HG02610 (cell line): Measurements from ENCODE around the gene SFXN3.
"Not testable (repeated sequence)": the region's sequence is repeated elsewhere in the genome, so short reads cannot be mapped to it uniquely, and the experiment has no call there.

Experiments used
- ATAC-seq: cut with Tn5 transposase; IDR thresholded peaks from one replicate; pipeline ENCODE4 v1.9.1; 2021; ENCODE audit warnings: mild to moderate bottlenecking, moderate library complexity; ENCODE audit not compliant: unreplicated experiment

Gene SFXN3

DNA sequence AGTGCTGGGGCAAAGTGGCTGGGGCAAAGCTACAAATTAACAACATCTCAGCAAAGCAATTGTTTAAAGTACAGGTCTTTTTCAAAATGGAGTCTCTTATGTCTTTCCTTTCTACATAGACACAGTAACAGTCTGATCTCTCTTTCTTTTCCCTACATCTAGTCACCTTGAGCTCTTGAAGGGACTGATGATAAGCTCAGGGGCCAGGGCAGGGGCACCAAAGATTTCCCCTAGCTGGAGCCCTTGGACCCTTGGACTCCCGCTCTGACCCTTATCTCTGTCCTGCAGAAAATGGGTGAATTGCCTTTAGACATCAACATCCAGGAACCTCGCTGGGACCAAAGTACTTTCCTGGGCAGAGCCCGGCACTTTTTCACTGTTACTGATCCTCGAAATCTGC lies 3.4 kb downstream of the SFXN3 start:
- ATAC-seq, result not testable (repeated sequence)

DNA sequence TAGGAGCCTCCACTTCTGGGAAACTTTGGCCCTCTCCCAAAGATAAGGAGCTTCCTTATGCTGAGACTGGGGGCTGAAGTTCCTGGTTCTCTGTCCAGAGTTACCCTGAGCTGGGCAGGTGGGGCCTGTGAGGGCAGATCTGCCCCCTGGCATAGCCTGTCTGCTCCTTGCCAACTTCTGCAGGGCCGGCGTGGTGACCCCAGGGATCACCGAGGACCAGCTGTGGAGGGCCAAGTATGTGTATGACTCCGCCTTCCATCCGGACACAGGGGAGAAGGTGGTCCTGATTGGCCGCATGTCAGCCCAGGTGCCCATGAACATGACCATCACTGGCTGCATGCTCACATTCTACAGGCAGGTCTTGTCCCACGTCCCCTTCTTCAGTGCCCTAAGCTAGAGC lies 4.3 kb downstream of the SFXN3 start:
- ATAC-seq, result no peak

DNA sequence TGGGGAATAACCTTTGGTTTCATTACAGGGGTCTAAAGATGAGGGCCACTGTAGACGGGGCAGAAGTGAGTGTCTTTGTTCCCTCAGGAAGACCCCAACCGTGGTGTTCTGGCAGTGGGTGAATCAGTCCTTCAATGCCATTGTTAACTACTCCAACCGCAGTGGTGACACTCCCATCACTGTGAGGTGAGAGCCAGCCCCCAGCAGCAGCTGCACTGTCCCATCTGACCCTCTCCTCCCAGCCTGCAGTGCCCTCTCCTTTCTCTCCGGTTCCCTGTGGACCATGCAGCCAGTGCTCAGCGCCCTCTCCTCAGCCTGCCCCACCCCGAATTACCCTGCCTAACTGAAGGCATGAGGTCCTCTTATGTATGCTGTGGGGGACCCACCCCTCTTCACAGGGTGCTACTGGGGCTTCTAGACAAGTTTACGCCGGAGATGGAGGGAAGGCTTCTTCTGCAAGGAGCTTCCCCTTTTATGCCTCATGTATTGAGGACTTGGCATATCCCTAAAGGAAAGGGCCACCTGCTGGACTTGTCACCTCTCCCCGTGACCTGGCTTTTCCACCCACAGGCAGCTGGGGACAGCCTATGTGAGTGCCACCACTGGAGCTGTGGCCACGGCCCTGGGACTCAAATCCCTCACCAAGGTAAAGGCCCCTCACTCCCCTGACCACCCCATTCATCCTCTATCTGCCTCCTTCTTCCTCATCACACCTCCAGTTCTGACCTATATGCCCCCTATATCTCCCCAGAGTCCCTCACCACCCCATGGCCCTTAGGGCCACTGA lies 5.1 kb downstream of the SFXN3 start:
- ATAC-seq, result no peak

DNA sequence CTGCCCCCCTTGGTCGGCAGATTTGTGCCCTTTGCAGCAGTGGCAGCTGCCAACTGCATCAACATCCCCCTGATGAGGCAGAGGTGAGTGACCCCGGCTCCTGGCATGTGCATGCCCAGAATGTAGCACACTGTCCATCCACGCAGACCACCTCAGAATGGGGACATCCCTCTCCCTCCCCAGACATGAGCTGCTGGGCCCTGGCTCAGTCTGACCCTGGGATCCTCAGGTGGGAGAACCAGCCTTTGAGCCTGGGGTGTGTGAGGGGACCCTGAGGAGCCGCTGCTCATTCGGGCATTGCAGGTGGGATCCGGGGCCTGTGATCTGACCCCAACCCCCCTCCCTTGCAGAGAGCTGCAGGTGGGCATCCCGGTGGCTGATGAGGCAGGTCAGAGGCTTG lies 5.7 kb downstream of the SFXN3 start:
- ATAC-seq, result no peak

DNA sequence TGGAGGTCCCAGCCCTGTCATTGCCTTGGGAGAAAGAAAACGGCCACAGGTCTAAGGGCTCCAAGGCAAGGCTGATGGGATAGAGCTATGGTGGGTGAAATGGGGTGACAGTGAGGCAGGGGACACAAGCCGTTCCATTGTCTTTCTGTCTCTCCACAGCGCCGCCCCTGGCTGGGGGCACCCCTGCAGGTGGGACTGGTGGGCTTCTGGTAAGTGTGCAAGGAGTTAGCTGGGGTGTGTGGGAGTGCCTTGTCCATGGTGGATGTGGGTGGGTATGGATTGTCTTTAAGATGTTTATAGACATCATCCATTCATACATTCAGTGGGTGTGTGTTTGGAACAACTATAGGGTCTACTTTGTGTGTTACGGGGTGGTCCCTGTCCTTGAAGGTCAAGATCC lies 7.5 kb downstream of the SFXN3 start:
- no peak for ATAC-seq

DNA sequence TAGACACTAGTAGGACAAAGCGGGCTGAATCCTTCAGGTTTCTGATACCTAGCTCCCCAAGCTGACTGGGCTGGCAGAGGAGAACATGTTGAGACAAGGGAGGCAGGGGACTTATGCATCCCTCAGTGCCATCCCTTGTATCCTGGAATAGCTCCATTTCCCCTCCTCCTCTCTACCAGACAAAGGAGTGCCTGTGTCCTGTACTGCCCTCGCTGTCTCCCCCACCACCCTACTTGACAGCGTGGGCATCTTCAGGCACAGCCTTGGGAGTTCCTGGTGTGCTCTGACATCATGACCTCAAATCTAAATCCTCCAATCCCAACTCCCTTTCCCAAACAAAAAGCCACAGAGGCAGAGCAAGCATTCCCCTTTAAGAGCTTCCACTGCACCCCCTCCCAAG lies 9.0 kb downstream of the SFXN3 start:
- ATAC-seq, result no peak

DNA sequence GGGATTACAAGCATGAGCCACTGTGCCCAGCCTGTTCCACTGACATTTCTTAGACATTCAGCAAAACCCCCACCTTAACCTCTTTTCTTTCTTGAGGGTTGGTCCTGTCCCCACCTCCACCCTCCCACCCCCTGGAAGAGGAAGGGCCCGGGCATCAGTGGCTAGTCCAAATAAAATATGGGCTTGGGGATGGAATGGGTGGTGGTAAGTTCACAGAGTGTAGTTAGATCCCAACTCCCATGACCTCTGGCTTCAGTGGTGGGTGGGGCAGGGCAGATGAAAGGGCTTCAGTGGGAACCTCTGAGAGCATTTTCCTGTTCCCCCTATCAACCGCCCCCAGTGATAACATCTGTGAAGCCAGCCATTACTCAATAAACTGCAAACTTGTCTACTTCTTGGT lies 9.8 kb downstream of the SFXN3 start:
- no peak for ATAC-seq

DNA sequence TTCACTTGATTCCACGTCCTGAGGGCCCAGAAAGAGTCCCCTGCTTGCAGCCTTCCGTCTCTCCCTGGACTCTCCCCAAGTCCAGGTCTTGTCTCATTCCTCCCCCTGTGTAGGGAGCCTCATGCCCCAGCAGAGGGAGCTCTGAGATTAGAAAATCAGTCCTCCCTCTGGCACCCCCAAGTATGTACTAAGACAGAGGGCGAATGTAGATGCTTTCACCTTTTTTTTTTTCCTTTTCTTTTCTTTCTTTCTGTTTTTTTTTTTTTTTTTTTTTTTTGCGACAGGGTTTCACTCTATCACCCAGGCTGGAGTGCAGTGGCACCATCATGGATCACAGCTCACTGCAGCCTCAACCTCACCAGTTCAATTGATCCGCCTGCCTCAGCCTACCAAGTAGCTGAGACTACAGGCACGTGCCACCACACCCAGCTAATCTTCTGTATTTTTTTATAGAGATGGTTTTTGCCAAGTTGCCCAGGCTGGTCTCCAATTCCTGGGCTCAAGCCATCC lies 10.3 kb downstream of the SFXN3 start:
- peak; percentile 71 for ATAC-seq

DNA sequence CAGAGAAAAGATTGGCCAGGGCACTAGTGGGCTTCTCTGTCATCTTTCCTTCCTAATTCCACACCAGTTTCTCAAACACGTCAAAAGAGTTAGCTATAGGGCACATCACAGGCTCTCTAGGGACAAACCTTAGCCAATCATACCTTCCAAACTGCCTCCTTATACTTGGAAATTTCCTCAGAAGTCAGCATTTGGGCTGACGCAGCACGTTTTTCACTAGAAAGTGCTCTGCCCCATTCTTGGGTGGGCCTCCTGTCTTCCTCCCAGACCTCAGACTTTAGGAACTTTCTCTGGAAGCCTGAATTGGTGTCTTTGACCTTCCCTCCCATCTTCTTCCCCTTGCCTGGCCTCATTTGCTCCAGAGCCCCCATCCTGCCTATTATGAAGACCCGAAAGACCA lies 11.1 kb downstream of the SFXN3 start:
- no peak for ATAC-seq

DNA sequence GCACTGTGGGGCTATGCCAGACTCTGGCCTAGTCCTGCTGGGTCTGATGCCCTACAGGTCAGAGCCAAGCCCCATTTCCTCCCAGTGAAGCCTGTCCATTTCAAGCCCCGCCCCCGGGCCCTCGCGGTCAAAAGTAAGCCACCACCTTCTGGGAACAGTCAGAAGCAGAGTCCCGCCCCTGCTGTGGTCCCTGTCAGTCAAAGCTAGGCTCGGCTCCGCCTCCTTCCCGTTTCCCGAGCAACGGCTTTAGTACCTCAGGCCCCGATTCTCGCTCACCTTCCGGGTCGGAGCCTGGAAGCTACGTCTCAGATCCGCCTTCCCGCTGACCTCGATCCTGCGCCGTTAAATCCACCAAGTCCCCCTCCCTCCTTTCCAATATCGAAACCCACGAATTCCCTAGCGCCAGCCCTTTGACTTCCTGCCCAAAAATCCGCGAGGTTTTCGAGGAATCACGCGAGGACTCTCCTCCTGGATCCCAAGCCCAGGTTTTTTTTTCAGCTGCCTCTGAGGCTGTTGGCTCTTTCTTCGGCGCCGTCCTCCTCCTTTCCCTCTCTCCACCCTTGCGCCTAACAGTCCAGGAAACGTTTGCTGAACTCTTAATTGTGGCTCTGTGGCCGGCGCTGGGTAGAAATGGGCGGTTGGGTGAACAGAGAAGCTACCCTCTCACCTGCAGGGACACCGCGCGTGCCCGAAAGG lies 11.8 kb downstream of the SFXN3 start:
- peak; percentile 94 for ATAC-seq

DNA sequence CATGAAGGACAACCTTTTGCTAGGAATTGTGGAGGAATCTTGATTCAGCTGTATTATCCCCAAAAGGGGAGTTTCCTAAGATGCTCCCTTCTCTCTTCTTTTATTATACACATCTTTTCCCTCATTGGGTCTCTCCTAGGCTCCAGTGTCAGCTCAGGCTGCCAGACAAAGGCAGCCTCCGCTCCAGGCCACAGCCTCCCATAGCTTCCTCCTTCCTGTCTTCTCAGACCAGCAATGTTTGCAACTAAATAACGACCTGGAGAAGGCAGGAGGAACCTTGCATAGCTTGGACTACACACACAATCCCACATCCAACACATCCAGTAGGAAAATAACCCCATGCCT lies 12.3 kb downstream of the SFXN3 start:
- no peak for ATAC-seq

DNA sequence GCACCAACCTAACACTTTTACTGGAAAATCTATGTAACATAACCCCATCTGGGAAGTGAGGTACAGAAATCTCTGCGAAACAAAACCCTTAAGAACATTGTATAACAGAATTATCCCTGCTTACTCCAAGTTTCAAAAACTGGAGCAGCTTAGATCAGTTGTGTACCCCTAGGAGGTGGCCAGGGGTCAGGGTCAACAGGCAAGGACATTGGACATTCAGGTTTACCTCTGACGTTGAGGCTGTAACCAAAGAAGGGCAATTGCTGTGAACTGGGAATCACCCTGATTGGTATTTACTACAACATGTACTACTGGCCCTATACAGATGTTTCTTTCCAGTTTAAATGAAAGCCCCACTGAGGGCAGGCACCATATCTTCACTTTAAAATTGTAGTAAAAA lies 13.1 kb downstream of the SFXN3 start:
- ATAC-seq, result no peak

DNA sequence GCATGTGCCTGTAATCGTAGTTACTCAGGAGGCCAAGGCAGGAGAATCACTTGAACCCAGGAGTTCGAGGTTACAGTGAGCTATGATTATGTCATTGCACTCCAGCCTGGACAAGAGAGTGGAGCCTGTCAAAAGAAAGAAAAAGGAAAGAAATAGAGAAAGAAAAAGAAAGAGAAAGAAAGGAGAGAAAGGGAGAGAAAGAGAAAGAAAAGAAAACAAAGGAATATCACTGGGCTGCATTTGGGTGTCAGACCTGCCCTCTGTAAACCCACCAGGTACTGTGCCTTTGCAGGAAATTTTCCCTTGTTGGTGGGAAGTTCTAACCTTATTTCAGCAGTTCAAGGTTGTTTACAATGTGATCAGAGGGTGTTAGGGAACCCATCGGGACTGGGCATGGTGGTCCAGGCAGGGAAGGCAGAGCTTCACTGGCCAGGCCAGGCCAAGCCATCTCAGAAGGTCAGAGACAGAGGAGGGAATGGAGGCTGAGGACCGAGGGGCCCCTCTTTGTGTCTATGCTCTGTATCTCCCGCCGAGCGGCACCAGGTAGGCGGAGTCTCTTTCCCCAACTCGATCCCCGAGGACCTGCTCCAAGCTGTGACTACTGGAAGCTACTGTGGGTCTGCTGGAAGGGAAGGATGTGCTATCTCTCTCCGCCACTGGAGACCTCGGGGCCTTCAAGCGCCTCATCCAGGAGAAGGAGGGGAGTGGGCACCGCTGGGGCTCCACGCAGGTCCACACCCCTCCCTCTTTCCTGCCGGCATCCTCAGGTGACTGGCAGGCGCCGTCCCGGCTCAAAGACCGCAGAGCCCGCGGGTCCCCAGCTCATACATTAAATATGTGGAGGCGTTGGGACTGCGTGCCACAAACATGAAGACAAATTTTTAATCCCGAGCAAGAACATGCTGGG lies 15.6 kb downstream of the SFXN3 start:
- ATAC-seq, result no peak

DNA sequence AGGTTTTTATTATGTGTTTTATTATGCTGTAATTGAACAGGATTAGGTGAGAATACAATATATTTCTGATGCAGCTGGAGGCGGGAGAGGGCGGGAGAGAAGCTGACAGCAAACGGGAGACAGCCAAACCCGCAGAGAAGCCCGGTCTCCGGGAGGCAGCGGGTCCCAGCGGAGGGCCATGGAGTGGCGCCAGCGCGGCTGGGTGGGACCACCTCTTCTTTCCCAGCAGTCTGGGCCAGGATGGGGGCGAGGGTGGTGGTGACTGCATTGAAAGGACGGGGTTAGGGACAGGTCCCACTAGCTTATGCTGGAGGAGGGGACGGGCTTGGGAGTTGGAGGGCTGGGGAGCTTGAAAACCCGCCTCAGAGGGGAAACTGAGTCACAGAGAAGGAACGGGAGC lies 16.2 kb downstream of the SFXN3 start:
- no peak for ATAC-seq

DNA sequence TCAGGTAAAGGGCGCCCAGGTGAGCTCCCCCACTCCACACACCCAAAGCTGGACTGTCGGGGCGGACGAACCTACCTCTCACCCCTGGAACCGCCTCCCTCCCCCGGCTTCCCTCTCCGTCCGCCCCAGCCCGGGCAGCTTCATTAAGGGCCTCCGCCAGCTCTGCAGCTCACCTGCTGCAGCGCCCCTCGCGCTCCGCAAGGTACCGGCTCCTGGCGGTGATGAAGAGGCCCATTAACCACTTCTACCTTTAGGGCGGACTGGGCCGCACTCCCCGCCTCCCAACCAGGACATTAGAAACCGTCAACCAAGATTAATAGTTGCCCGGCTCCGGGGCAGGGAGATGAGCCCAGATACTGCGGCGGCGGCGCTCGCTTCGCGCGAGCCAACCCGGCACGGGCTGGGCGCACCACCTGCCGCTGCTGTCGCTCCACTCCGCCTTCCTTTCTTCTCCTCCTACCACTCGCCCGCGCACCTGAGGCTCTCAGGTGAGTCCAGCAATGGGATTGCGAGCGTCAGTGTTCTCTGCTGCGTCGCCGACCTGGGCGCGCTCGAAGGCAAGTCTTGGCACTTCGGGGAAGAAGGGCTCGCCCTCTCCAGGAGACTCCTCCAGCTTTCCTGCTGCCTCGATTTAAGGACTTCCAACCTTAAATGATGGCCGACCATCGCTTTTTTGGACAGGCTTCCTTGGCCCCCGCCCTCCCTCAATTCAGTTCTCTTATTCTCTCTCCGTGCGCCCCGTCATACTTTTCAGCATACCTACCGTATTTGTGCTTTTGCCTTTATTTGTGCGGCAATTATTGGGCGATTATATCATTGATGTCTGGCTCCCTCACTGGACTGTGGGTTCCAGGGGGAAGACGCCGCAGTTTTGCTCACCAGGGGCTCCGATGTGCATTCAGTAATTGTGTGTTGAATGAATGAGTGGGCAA lies 17.2 kb downstream of the SFXN3 start:
- ATAC-seq, result no peak

DNA sequence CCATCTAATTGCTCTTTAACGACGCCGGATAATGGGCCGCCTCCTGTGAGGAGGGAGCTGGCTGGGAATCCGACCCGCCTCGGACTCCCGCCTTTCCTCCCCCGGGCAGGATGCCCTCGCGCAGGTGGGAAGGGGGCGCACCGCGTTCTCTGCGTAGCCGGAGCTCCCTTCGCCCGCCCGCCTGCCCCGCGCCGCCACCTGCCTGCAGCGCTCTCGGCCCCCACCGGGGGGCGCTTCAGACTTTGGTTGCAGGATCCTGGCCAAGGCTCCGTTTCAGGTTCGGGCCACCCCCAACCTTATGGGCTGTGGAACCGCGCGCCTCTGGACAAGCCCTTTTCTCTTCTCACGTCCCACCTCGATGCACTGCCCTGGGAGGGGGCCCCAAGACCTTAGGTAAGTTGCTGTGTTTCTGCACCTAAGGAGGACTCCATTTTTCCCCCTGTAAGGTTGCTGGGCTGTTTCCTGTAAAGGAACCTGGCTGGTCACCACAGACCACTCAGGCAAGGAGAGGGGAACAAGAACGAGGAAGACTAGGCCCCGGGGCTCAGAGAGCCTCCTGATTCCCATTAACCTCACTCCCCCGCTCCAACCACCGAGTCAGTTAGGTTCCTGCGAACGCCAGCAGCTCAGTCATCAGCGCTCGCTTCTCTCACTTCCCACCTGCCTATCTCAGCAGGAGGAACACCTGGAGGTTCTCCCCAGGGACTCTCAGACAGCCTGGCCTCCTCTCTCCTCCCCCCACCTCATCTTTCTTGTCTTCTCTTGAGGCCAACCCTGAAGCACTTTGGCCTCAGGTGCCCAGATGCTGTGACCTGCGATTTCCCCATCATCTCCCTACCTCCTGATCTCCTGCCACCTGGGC lies 19.4 kb downstream of the SFXN3 start:
- no peak for ATAC-seq

DNA sequence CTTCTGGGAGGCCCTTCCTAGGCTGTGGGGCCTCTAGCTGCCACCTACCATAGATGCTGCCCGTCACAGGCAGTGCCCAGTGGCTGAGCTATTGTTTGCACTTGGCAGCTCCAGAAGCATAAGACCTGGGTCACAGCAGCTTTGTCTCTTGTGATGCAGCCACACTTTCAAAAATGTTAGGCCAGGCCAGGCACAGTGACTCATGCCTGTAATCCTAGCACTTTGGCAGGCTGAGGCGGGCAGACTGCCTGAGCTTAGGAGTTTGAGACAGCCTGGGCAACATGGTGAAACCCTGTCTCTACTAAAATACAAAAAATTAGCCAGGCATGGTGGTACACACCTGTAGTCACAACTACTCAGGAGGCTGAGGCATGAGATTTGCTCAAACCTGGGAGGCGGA lies 21.3 kb downstream of the SFXN3 start:
- no peak for ATAC-seq

DNA sequence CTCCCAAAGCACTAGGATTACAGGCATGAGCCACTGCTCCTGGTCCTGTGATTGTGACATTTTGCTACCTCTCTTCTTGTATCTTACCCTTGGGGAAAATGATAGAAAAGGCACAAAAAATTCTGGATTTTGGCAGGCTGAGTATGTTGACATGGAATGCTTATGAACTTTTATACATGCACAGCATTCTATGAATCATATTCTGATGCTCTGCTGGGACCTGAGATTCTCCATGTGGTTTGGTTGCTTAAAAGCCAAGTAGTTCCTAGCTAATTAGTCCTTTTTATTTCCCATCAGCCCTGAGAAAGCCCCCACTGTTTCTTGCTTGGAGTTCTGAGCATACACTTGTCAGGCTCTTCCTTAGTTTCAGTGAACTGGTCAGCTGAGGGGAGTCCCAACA lies 22.5 kb downstream of the SFXN3 start:
- ATAC-seq, result no peak

DNA sequence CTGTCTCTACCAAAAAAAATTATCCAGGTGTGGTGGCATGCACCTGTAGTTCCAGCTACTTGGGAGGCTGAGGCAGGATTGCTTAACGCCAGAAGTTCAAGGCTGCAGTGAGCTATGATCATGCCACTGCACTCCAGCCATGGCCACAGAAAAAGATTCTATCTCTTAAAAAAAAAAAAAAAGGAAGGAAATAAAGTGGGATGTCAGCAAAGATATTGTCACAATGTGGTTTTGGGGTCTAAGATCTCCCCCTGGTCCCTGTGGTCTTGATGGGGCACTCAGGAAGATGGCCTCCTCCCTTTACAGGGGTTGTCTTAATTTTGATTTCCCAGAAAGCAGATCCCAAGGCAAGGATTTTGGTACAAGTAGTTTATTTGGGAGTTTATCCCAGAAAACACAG lies 23.3 kb downstream of the SFXN3 start:
- ATAC-seq, result no peak

DNA sequence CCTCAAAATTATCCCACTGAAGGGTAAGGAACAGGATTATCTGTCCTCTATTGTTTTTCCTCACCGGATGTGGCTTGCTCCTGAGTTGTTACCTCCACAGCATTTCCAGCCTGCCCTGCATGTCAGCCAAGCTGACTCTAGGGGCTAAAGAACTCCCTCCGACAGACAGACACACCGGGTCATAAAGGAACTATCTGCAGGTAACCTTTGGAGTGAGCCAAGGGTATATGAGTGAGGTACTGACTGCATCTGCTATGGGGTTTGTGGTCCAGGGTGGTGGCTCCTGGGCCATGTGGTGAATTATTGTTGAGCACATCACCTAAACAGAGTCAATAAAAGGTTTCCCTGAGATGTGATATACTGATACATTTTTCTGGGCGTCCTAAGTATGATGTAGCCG lies 23.8 kb downstream of the SFXN3 start:
- no peak for ATAC-seq
